Loucy (cell line): Measurements from ENCODE around the gene LIMA1.

Experiments
- EZH2phosphoT487 ChIP-seq: fragments of 200-600 bp; IDR thresholded peaks from 2 replicates; pipeline ENCODE4 v1.6.1; 2018; ENCODE audit warnings: antibody characterized with exemption, mild to moderate bottlenecking, moderate library complexity, borderline replicate concordance
- TF ChIP-seq, protein P1 (sequence below): fragments of 200-600 bp; sonication (generic); conservative IDR thresholded peaks from 2 replicates; pipeline ENCODE4 v1.5.1; 2014; ENCODE audit warnings: mild to moderate bottlenecking, antibody characterized with exemption, low read length

DNA sequence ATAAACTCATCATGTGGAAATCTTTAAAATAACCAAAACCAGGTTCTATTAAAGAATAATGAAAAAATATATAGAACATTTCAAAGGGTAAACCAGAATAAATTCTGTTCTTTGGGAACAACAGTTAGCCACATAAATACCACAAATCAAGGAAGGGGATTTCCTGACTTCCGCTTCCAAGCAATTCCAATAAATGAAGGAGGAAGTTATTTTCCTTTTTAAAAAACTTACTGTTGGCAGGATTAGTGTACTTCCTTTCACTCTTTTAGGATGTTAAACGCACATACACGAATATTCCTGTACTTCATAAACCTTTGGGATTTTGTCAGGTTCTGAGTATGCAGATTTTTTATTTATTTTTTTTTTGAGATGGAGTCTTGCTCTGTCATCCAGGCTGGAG is 13.7 kb upstream of the LIMA1 start:
- TF ChIP-seq, protein P1, sequence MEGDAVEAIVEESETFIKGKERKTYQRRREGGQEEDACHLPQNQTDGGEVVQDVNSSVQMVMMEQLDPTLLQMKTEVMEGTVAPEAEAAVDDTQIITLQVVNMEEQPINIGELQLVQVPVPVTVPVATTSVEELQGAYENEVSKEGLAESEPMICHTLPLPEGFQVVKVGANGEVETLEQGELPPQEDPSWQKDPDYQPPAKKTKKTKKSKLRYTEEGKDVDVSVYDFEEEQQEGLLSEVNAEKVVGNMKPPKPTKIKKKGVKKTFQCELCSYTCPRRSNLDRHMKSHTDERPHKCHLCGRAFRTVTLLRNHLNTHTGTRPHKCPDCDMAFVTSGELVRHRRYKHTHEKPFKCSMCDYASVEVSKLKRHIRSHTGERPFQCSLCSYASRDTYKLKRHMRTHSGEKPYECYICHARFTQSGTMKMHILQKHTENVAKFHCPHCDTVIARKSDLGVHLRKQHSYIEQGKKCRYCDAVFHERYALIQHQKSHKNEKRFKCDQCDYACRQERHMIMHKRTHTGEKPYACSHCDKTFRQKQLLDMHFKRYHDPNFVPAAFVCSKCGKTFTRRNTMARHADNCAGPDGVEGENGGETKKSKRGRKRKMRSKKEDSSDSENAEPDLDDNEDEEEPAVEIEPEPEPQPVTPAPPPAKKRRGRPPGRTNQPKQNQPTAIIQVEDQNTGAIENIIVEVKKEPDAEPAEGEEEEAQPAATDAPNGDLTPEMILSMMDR, result no peak
- no peak for TF ChIP-seq EZH2phosphoT487
